PC-3 (cell line): Measurements from ENCODE around the gene ARSG.

Source experiments
- EZH2 ChIP-seq: fragments of 300-600 bp; sonication (generic); IDR thresholded peaks from one replicate; pipeline ENCODE4 v1.6.1; 2017; ENCODE audit warnings: antibody characterized with exemption, mild to moderate bottlenecking, low read length; ENCODE audit not compliant: unreplicated experiment
- EZH2phosphoT487 ChIP-seq: fragments of 300-600 bp; sonication (generic); IDR thresholded peaks from 2 replicates; pipeline ENCODE4 v1.6.1; 2018; ENCODE audit warnings: mild to moderate bottlenecking, antibody characterized with exemption, low read length, borderline replicate concordance
- TF ChIP-seq, protein P1 (sequence below): fragments of 300-600 bp; sonication (generic); conservative IDR thresholded peaks from 2 replicates; pipeline ENCODE4 v1.5.1; 2017; ENCODE audit warnings: antibody characterized with exemption, low read depth, mild to moderate bottlenecking, low read length

DNA sequence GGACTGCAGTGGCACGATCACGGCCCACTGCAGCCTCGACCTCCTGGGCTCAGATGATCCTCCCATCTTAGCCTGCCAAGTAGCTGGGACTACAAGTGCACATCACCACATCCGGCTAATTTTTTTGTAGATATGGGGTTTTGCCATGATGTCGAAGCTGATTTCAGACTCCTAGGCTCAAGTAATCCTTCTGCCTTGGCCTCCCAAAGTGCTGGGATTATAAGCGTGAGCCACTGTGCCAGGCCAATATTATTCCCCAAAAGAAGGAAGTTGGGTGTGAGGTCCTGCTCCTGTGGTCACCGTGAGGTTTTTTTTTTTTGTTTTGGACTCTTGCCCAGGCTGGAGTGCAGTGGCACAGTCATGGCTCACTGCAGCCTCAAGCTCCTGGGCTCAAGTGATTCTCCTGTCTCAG is 41.9 kb upstream of the ARSG start:
- TF ChIP-seq, protein P1, sequence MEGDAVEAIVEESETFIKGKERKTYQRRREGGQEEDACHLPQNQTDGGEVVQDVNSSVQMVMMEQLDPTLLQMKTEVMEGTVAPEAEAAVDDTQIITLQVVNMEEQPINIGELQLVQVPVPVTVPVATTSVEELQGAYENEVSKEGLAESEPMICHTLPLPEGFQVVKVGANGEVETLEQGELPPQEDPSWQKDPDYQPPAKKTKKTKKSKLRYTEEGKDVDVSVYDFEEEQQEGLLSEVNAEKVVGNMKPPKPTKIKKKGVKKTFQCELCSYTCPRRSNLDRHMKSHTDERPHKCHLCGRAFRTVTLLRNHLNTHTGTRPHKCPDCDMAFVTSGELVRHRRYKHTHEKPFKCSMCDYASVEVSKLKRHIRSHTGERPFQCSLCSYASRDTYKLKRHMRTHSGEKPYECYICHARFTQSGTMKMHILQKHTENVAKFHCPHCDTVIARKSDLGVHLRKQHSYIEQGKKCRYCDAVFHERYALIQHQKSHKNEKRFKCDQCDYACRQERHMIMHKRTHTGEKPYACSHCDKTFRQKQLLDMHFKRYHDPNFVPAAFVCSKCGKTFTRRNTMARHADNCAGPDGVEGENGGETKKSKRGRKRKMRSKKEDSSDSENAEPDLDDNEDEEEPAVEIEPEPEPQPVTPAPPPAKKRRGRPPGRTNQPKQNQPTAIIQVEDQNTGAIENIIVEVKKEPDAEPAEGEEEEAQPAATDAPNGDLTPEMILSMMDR = no peak
- TF ChIP-seq EZH2phosphoT487 (no peak), EZH2 (no peak)
